Right renal cortex interstitium (tissue), 3 donors: ENCODE results near the gene SCAND1. TPM values are rescaled to one million over a fixed set of nuclear protein-coding genes. Genes with fewer than 3 reads are reported as not detected.
"Not testable (repeated sequence)": the region's sequence is repeated elsewhere in the genome, so short reads cannot be mapped to it uniquely, and the experiment has no call there.

ENCODE experiments used
- DNase-seq, 3 donors: peaks; one replicate each; pipeline ENCODE4 v3.0.0-alpha.2; 2013; ENCODE audit warnings: low read depth in 3 of 3, low spot score in 2 of 3
- polyA plus RNA-seq, 3 donors: library from polyadenylated mRNA; unstranded; fragments of 120-200 nt; gene quantifications; one replicate each; pipeline ENCODE4 v1.2.1, GENCODE V29; 2013; ENCODE audit not compliant: insufficient read length in 3 of 3

SCAND1 gene
- polyA plus RNA-seq, 3 donors, result 22.2 to 27.8 (median 25.7) TPM

DNA sequence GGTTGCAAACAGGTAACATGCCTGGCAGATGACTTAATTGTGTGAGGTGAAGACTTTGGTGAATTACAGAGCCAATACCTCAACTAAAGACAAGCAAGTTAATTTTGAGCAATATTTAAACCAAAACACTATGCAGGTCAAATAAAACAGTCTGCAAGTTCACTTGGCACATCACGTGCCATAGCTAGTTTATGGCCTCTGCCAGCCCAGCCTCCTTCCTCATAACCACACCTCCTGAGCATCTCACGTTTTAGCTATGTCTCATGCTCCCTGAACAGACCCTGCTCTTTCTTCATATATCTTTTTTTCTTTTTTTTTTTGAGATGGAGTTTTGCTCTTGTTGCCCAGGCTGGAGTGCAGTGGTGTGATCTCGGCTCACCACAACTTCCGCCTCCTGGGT lies 9.6 kb upstream of the SCAND1 start:
- no peak for DNase-seq

DNA sequence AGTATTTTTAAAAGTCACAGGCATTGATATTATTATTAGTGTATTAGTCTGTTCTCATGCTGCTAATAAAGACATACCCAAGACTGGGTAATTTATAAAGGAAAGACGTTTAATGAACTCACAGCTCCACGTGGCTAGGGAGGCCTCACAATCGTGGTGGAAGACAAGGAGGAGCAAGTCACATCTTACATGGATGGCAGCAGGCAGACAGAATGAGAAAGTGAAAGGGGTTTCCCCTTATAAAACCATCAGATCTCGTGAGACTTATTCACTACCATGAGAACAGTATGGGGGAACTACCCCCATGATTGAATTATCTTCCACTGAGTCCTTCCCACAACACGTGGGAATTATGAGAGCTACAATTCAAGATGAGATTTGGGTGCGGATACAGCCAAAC lies 5.0 kb upstream of the SCAND1 start:
- not testable (repeated sequence) for DNase-seq

DNA sequence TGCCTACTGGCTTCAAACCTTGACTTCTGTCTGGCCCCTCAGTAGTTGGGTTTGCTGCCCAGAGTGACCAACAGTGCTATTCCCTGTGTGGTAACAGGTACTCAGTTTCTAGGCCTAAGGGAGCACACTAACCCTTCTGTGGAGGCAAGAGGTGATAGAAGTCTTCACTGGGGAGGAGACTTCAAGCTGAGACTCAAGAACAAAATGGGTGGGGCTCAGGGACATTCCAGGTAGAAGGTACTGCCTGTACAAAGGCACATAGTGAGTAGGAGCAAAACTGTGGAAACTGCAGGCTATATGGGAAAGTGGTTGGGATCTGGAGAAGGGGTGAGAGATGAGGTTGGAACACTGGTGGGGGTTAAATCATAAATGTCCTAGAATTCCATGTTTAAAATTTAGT lies 2.3 kb upstream of the SCAND1 start:
- DNase-seq, result no peak

DNA sequence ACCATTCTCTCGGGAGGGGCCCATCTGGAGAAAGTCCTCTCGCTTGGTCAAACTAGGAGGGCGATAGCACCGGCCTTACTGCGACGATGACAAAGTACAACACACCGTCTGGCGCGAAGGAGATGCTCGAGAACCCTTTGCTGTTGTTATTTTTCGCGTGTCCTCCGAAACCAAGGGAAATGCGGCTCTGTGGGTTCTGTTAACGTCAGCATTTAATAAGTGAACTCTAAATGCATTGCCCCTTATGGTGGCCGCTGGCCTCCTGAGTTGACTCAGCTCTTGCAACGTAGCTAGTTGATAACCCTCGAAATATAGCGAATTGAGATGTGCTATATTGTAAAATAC lies 577 bp upstream of the SCAND1 start:
- DNase-seq, result peak in 1 of 3 donors; percentile 41

DNA sequence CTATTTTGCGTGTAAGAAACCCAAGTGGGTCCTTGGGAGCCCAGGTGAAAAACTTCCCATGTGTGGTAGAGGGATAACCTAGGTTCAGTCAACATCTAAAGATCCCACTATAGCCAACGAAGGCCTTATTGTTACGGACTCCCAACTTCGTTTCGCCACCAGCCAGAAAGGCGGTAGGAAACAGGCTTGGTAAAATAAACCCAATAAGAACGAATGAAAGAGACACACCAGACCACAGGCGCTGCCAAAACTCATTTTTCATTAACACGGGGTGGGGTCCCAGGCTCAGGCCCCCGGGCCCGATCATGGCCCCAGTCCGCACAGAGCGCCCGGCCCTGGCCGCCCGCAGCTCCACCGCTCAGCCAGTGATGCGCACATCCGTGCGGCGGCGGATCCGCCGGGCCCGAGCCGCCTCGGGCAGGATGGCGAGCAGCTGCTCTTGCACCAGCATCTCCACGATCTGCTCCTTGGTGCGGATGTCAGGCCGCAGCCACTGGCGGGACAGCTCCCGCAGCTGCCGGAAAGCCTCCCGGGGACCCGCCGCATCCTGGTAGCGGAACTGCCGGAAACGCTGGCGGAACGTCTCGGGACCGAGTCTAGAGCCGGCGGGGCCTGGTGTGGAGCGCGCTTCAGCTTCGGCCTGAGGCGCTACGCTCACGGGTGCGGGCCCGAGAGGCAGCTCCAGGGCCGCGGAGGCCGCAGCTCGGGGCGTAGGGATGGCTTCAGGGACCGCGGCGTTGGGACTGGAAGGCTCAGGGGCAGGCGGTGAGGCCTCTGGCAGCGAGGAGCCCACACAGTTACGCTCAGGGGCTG lies 709 bp downstream of the SCAND1 start:
- peak in 1 of 3 donors; percentile 21 for DNase-seq

DNA sequence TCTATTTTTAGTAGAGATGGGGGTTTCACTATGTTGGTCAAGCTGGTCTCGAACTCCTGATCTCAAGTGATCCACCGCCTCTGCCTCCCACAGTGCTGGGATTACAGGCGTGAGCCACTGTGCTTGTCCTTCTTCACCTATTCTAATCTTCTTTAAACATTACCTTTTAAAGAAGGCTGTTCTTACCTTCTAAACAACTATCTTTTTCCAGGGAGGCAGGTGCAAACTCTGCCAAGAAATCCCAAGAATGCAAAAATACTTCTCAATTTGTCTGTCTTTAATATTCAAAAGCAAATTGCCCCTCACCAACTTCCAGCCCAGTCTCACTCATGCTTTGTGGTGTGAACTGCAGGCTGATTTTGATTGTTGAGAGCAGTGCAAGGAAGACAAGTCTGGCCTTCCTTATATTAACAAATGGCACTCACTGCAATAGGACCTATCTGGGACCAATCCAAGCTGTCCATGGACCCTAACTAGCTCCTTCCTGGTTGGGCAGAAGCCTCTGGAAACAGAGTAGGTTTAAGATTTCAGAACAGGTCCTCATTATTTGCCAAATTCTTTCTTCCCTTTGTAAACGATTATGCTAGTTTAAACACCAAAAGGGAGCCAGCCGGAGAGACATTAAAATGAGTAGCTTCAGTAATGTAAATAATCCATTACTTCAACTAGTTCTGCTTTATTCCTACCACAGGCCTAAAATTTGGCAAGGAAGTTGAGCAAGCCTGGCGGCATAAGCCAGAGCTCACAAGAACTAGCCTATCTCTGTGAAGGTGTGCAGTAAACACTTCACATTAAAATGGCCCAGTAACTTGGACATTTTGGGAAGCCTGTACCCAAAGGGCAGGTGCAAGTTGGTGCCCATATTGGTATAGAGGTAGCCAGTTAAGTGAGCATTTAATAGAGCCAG lies 1.6 kb downstream of the SCAND1 start:
- no peak for DNase-seq

DNA sequence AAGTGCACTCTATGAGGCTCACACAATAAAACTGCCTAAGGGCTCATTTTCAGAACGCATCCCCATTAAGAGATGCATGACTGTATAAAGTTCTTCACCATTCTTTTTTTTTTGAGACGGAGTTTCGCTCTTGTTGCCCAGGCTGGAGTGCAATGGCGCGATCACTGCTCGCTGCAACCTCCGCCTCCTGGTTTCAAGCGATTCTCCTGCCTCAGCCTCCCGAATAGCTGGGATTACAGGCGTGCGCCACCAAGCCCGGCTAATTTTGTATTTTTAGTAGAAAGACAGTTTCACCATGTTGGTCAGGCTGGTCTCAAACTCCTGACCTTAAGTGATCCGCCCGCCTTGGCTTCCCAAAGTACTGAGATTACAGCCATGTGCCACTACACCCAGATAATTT lies 2.2 kb downstream of the SCAND1 start:
- not testable (repeated sequence) for DNase-seq

DNA sequence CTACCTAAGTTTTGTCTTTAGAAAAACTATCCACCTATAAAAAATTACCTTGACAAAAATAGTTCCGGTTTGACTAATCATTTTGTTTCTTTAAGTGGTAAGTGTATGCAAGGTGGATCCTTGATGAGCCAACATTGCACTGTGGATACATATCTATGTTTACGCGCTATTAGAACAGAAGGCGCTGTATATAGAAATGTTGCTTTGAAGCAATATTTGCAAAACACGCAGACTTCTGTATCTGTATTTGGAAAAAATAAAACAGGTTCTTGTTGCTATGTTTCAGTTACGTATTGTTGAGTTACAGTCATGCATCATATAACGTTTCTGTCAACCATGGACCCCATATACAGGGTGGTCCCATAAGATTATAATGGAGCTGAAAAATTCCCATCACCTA lies 4.2 kb downstream of the SCAND1 start:
- DNase-seq, result no peak

DNA sequence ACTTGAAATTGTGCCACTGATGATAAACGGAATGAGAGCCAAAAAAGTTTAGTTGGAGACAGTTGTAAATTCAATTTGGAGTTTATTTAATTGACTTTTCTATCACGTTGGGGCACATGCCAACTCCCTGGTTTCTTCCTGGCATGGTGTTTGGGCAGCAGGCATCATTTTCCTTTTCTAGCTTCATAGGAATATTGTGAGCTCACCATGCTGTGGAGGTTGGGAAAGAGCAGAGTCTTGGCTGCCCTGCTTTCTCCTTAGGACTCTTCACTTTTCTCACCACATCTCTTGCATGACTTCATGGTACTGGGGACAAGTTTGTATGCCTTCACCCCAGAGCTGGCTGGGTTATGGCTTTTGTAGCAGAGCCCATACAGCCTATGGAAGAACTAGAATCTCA lies 6.4 kb downstream of the SCAND1 start:
- DNase-seq, result no peak

DNA sequence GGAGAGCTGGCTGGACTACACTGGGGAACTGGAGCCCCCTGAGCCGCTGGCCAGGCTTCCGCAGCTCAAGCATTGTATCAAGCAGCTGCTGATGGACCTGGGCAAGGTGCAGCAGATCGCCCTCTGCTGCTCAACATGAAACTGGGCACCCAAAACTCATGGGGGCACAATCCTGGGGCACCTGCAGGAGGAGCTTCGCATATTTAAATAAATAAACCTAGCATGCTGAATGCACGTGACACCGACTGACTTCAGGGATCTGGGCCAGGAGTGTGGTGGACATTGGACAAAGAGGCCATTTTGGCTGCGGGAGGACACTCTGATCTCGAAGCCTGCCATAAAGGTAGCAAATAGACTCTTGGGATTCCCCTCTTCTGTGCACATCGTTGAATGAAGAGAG lies 6.8 kb downstream of the SCAND1 start:
- DNase-seq, result no peak

DNA sequence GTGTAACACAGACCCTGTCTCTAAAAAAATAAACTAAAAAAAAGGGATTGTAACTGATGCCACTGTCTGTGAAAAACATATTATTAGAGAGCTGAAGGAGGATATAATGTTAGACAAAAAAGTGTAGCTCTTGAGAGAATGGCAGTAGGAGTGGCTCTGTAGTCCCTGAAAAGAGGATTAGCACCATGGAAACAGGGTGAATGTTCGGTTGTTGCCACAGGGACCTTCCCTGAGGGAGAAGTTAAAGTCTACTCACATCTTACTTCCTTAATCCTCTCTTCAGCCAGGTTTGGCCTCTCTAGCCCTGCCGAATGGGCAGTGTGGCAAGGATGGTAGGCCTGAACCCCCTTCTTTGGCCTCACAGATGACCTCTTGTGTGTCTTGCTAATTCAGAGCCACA lies 12.1 kb downstream of the SCAND1 start:
- no peak for DNase-seq

DNA sequence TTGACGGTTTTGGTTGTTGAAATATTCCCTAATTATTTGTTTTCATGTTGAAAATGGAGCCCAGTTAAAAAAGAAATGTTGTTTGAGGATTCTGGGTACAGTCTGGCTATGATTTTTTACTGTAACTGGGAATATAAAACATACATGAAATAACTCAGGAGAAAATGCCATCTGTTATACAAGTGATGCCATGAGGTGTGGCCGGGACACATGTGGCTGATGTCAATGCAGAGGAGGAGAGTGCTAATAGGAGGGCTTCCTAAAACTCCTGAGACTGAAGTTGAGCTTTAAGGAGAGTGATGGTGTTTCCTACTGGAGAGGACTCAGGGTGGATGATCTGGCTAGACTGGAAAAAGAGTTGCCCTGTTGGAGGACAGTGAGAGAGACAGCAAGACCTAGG lies 12.7 kb downstream of the SCAND1 start:
- DNase-seq, result no peak

DNA sequence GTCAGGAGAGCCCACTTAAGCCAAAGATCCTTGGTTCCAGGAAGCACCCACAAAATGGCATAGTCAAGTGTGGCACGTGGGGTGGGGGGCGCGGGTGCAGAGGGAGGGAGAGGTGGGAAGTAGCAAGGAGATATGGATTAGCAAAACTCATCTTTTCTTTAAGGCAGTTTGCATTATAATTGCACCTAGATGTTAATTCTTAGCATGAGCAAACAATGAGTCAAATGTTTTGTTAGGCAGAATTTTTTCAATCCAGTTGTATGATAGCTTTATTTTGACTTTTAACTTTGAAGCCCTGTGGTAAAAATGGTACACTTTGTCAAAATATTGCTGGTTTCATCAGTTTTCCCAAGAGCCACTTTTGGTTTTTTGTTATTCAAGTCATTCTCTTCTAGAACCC lies 15.0 kb downstream of the SCAND1 start:
- no peak for DNase-seq

DNA sequence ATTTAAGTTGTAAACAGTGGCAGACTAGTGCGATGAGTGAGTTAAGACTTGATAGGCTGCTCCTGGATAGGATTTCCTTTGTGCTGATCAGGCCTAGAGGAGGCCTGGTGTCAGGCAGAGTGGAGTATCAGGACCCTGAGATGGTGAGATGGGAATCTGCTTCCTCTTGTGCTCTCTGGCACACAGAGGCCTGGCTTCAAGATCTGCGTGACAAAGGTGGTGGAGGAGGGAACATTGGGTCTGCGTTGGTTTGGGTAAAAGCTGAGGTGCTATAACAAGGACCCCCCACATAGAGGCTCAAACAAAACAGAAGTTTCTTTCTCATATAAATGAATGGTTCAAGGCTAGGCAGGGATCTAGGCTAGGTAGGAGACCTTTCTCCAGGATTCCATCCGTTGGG lies 20.3 kb downstream of the SCAND1 start:
- DNase-seq, result no peak

DNA sequence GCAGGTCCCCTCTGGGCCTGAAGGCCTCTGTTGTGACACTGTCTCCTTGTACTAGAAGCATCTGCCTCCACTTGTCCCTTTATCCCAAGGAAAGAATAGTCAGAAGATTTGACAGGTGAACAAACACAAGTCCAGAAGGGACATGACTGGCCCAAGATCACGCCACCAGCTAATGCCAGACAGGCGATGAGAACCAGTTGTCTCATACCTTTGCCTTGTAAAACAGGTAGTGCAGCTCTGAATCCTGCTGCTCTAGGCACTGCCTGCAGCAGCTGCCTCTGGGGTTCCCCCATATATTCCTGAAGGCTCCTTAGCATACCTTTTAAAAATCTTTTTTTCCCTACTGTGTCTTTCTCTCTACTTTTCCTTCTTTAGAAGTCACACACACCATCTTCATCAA lies 25.0 kb downstream of the SCAND1 start:
- no peak for DNase-seq

DNA sequence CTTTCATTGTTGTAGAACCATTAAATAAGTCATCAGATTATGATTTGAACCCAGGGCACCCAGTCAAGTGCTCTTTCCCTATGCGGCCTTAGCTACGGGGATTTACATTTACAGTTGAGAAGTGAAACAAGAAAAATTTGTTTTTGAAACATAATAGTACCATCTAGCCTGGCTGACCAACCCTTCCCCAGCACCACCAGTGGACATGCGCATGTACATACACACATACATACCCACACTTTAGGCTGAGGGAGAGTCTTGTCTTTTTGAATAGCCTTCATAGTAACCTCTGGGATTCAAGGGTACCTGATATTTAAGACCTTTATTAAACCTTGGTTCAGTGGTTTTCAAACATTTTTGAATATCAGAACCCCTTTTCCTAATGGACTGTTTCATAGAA lies 33.8 kb downstream of the SCAND1 start:
- no peak for DNase-seq

DNA sequence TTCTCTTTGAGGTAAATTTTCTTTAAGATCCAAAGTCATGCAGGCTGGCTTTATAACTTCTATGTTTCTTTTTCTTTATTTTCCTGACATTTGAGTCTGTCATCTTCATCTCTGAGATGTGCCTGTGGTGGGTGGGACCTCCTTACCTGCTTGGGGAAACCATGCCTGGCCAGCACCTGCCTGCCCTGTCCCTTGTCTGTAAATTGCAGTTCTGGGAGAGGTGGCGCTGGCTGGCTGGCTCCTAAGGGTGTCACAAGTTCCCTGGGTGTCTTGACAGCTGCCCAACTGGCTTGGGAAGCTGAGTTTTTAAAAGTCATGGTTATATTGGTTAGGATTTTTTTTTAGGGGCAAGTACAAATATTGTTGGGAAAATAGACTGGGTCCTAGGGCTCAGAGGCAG lies 36.3 kb downstream of the SCAND1 start:
- DNase-seq, result no peak

DNA sequence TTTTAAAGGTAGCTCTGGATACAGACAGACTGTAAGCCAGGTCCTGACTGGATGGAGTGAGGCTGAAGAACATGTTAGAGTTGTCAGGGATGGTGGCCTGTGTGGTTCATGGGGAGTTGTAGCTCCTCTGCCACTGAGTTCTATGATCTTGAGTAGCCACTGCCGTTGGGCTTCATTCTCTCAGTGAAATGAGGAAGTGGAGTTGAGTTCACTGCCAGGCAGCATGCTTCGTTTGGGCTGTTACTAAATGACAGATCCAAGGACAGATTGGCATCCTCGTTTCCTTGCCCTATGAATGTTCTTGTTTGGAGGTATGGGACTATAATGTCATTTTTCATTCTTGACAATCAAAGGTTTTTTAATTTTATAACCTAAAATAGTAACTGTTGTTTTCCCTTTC lies 37.2 kb downstream of the SCAND1 start:
- no peak for DNase-seq

DNA sequence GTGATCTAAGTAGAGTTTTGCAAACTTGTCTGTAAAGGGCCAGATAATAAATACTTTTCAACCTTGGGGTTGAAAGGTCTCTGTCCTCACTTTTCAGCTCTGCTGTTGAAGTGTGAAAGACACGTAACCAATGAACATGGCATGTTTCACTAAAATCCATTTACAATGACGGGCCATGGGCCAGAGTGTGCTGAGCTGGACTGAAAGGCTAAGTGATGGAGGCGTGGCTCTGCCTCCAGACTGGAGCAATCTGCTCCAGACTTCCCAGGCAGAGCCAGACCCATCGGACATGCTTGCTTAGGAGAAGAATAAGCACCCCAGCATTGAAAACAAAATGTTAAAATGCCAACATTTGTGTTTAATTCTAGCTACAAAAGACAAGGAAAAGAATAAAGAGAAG lies 41.4 kb downstream of the SCAND1 start:
- DNase-seq, result no peak

DNA sequence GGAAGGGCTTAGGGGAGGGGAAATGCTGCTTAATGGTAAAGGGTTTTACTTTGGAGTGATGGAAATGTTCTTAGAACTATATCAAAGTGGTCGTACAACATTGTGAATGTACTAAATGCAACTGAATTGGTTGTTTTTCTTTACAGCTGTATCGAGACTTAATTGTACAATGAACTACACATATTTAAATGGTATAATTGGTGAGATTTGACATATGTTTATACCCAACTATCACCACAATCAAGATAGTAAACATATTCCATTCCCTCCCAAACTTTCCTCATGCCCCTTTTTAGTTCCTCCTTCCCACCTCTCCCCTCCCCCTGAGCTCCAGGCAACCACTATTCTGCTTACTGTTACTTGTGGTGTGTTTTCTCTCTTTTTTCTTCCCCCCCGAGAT lies 44.0 kb downstream of the SCAND1 start:
- no peak for DNase-seq

DNA sequence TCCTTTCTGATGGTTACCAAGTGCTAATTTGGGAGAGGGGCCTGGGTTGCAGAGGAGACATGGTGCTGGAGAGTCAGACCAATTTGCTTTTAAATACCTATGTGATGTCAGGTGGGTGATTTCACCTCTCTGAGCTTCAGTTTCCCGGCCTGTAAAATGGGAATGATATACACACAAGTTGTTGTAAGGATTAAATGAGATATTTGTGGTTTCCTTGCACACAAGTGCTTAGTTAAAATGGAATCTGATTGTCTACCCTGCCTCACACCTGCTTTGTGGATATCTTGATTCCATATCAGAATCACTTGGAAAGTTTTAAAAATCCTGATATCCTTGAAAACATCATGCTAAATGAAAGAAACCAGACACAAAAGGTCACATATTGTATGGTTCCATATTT lies 44.5 kb downstream of the SCAND1 start:
- DNase-seq, result no peak

DNA sequence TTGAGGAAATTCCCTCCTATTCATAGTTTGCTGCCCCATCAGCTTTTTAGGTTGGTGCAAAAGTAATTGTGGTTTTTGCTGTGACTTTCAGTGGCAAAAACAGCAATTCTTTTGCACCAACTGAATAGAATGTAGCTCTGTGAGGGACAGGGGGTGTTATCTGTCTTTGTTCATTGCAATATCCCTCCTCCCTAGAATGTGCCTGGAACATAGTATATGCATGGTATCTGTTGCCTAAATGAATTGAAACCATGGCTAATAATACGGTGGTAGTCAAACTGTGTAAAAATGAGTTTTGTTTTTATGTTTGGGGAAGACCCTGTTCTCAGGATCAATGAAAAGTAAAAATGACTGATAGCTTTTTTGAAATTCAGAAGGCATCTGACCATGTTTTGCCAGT lies 45.1 kb downstream of the SCAND1 start:
- no peak for DNase-seq
